Tibial artery (tissue), 4 donors: ENCODE data around the gene ADAP2.

Source experiments
- DNase-seq, 2 donors: peaks; one replicate each; pipeline ENCODE4 v3.0.0-alpha.2; 2019
- H3K27ac ChIP-seq, 2 donors: fragments of 200-600 bp; sonication (generic) in 1 of 2; 1 replicate in 1 of 2; 2 replicates in 1 of 2; pipeline ENCODE4 v1.5.1; 2018 to 2019; ENCODE audit warnings: mild to moderate bottlenecking in 1 of 2
- H3K27me3 ChIP-seq, 2 donors: fragments of 200-600 bp; sonication (generic) in 1 of 2; one replicate each; pipeline versions ENCODE4 v1.5.1 to v1.6.0; 2016 to 2019
- H3K36me3 ChIP-seq, 3 donors: fragments of 200-600 bp; sonication (generic) in 2 of 3; one replicate each; pipeline ENCODE4 v1.5.1; 2016 to 2019; ENCODE audit warnings: mild to moderate bottlenecking in 2 of 3
- H3K4me1 ChIP-seq, 4 donors: fragments of 200-600 bp; sonication (generic) in 2 of 4; 1 replicate in 3 of 4; 2 replicates in 1 of 4; pipeline ENCODE4 v1.5.1; 2016 to 2019
- H3K4me3 ChIP-seq, 2 donors: fragments of 200-600 bp; sonication (generic) in 1 of 2; 1 replicate in 1 of 2; 2 replicates in 1 of 2; pipeline ENCODE4 v1.5.1; 2018 to 2019; ENCODE audit warnings: mild to moderate bottlenecking in 2 of 2
- H3K9me3 ChIP-seq, 3 donors: fragments of 200-600 bp; sonication (generic) in 1 of 3; one replicate each; pipeline ENCODE4 v1.5.1; 2016 to 2019
- CTCF ChIP-seq, 2 experiments: fragments of 200-600 bp in 1 of 2; fragments of 450-650 bp in 1 of 2; IDR thresholded peaks; one replicate each; pipeline ENCODE4 v1.5.1; 2017 to 2019; ENCODE audit warnings: antibody characterized with exemption in 2 of 2, mild to moderate bottlenecking in 1 of 2, moderate library complexity in 1 of 2
- intact Hi-C: fragments of 100-400 bp; cut with DNase I; formaldehyde crosslinking; loops from one replicate; pipeline ENCODE4 v1.15.0; 2023; ENCODE audit warnings: low total_unique reads

ADAP2 gene

DNA sequence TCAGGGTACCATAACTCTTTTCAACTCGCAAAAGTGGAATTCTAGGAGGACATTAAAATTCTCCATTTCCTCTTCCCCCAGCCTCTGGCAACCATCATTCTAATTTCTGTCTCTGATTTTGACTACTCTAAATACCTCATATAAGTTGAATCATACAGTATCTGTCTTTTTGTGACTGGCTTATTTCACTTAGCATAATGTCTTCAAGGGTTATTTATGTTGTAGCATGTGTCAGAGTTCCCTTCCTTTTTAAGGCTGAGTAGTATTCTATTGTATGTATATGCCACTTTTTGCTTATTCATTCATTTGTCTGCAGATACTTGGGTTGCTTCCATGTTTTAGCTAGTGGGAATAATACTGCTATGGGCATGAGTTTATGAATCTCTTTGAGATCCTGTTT lies 61.1 kb downstream of the ADAP2 start:
- no peak for DNase-seq
- no peak for TF ChIP-seq CTCF (IDR thresholded peaks at IDR 0.05)
- peaks cover 21 to 28% (median 23%) of the 10 kb centered on the region in 3 donors for H3K36me3 ChIP-seq
- H3K4me1 ChIP-seq = no peaks in the 10 kb centered on the region
- H3K9me3 ChIP-seq = no peaks in the 10 kb centered on the region
- H3K27me3 ChIP-seq = no peaks in the 10 kb centered on the region
- no peak overlapping the region for H3K27ac ChIP-seq
- H3K4me3 ChIP-seq = no peak overlapping the region
- intact Hi-C loops = no loop called here

- H3K27ac ChIP-seq = no peak overlapping the region
- intact Hi-C loops = no loop called here
- H3K9me3 ChIP-seq = no peaks in the 10 kb centered on the region
- TF ChIP-seq CTCF (IDR thresholded peaks at IDR 0.05) = no peak
- no peak for DNase-seq
- no peak overlapping the region for H3K4me3 ChIP-seq
- H3K4me1 ChIP-seq = no peaks in the 10 kb centered on the region
- H3K36me3 ChIP-seq = peaks cover 12 to 68% (median 37%) of the 10 kb centered on the region in 3 donors
- H3K27me3 ChIP-seq = no peaks in the 10 kb centered on the region
Measured at GRCh38 chr17:30990458-30990857, 68.7 kb downstream of the ADAP2 start.

DNA sequence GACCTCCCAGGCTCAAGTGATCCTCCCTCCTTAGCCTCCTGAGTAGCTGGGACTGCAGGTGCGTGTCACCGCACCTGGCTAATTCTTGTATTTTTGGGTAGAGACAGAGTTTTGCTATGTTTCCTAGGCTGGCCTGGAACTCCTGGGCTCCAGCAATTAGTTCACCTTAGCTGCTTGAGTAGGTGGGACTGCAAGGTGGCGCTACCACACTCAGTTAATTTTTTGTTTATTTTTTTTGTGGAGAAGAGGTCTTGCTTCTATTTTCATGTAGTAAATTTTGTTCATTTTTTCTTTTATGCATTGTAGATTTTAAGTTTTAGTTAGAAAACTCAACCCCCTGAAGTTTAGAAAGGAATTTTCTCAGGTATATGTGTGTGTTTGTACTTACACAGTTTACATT lies 70.8 kb downstream of the ADAP2 start:
- no peak for DNase-seq
- no peak for TF ChIP-seq CTCF (IDR thresholded peaks at IDR 0.05)
- Histone ChIP-seq H3K4me3 (no peak overlapping the region), H3K9me3 (no peaks in the 10 kb centered on the region), H3K36me3 (peaks cover 10 to 71% (median 41%) of the 10 kb centered on the region in 3 donors), H3K27me3 (no peaks in the 10 kb centered on the region), H3K27ac (no peak overlapping the region), H3K4me1 (no peaks in the 10 kb centered on the region)
- intact Hi-C loops = no loop called here

- Histone ChIP-seq H3K4me3 (no peak overlapping the region), H3K9me3 (no peaks in the 10 kb centered on the region), H3K36me3 (peaks cover 36 to 90% (median 57%) of the 10 kb centered on the region in 3 donors), H3K27ac (no peak overlapping the region), H3K4me1 (no peaks in the 10 kb centered on the region), H3K27me3 (no peaks in the 10 kb centered on the region)
- TF ChIP-seq CTCF (IDR thresholded peaks at IDR 0.05) = no peak
- DNase-seq = no peak
- intact Hi-C loops = no loop called here
Measured at GRCh38 chr17:30995347-30995746, 73.6 kb downstream of the ADAP2 start.

DNA sequence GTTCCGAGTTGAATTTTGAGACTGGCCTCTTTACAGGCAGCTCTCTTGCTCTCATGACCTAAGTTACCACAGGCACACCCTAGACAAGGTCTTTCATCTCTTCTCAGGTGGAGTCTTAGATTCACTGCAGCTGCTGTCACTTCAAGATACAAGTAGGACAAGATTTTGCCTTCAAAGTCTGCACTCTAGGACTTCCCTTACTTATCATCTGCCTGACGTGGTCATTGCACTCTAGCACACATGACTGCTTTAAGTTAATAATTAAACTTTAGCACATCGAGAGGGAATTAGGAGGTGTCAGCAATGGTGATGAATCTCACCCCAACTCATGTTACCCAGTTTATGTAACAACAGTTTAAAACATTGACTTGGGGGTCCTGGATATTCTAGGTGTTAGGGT lies 74.7 kb downstream of the ADAP2 start:
- no peak for TF ChIP-seq CTCF (IDR thresholded peaks at IDR 0.05)
- peaks cover 36 to 91% (median 58%) of the 10 kb centered on the region in 3 donors for H3K36me3 ChIP-seq

GRCh38 chr17:30997270-30997669 lies 75.5 kb downstream of the ADAP2 start:
- intact Hi-C loops = no loop called here
- no peak for DNase-seq
- no peak overlapping the region for H3K4me3 ChIP-seq
- H3K27ac ChIP-seq = no peak overlapping the region
- H3K9me3 ChIP-seq = no peaks in the 10 kb centered on the region
- peaks cover 41 to 92% (median 65%) of the 10 kb centered on the region in 3 donors for H3K36me3 ChIP-seq
- H3K4me1 ChIP-seq = no peaks in the 10 kb centered on the region
- no peak for TF ChIP-seq CTCF (IDR thresholded peaks at IDR 0.05)
- no peaks in the 10 kb centered on the region for H3K27me3 ChIP-seq

More for the DNA sequence above, 74.7 kb downstream of the ADAP2 start:
- Histone ChIP-seq H3K27ac (no peak overlapping the region), H3K9me3 (no peaks in the 10 kb centered on the region), H3K4me1 (no peaks in the 10 kb centered on the region), H3K4me3 (no peak overlapping the region), H3K27me3 (no peaks in the 10 kb centered on the region)
- intact Hi-C loops = no loop called here
- DNase-seq = no peak
